Skeletal muscle tissue (tissue), 4 donors: ENCODE results near the gene CTH. TPM values are rescaled to one million over a fixed set of nuclear protein-coding genes. Genes with fewer than 3 reads are reported as not detected.
"Not testable (repeated sequence)": the region's sequence is repeated elsewhere in the genome, so short reads cannot be mapped to it uniquely, and the experiment has no call there.

ENCODE experiments used
- H3K27ac ChIP-seq: one replicate; pipeline ENCODE4 v1.7.0; 2013; ENCODE audit warnings: mild to moderate bottlenecking, low read depth, low read length, inconsistent platforms
- H3K27me3 ChIP-seq, 3 donors: one replicate each; pipeline ENCODE4 v1.7.0; 2013; ENCODE audit warnings: low read length in 3 of 3; ENCODE audit not compliant: control insufficient read depth in 3 of 3, insufficient read depth in 3 of 3
- H3K36me3 ChIP-seq, 3 donors: one replicate each; pipeline ENCODE4 v1.7.0; 2013; ENCODE audit warnings: low read length in 3 of 3; ENCODE audit not compliant: control insufficient read depth in 3 of 3, insufficient read depth in 3 of 3
- H3K4me1 ChIP-seq, 3 donors: one replicate each; pipeline ENCODE4 v1.7.0; 2013; ENCODE audit warnings: low read length in 3 of 3, mild to moderate bottlenecking in 3 of 3; ENCODE audit not compliant: control insufficient read depth in 3 of 3, insufficient read depth in 3 of 3
- H3K4me3 ChIP-seq, 3 donors: one replicate each; pipeline ENCODE4 v1.7.0; 2013; ENCODE audit warnings: low read length in 3 of 3
- H3K9ac ChIP-seq, 3 donors: one replicate each; pipeline ENCODE4 v1.7.0; 2013; ENCODE audit warnings: low read length in 3 of 3, mild to moderate bottlenecking in 3 of 3, moderate library complexity in 2 of 3, low read depth in 1 of 3
- H3K9me3 ChIP-seq, 3 donors: one replicate each; pipeline ENCODE4 v1.7.0; 2013; ENCODE audit warnings: low read length in 3 of 3; ENCODE audit not compliant: control insufficient read depth in 3 of 3
- total RNA-seq: library from RNA; depleted of rRNA; stranded (reverse); fragments of >200 nt; gene quantifications from one replicate; pipeline ENCODE4 v1.2.3, GENCODE V29; 2014
- donor health status: Osteomylitis.

Gene CTH
- total RNA-seq = 2.1 TPM

DNA sequence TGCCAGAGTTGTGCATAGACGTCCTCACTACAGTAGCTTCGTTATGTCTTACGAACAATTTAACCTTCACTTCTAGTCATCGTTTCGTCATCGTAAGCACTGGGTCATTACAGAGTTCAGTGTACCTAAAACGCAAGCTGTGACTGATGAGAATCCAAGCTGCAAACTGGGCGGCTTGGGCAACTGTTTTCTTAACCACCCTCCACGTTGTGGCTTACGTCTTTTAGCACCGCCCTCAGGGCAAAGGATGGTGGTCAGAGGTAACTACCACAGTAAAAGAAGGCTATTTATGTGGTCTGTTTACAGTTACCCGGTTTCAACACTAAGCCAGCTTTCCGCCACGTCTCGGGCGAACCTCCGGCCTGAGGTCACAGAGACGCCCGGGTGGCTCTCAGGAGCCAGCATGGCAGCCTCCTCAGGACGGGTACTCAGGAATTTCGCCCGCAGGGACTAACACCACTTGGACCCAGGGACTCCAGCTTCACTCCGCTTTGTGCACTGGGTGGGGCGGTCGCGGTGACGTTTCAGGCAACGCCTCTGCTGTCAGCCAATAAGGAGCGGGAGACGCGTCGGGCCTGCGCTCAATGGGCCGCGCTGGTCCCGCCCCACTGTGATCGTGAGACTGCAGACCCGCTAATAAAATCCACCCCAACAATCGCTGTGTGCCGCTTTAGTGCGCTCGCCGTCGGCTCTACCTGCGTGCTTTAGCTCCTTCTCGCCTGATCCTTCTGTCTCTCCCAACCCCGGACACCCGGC is at the start of gene CTH:
TSS of gene CTH (plus strand) at position 665 of the 756 bp plus-strand sequence. CDS start 148 bp downstream, outside the sequence.
- H3K4me1 ChIP-seq = peaks cover 3 to 12% (median 7%) of the 10 kb centered on the region in 3 donors
- H3K9me3 ChIP-seq = no peaks in the 10 kb centered on the region
- no peaks in the 10 kb centered on the region for H3K36me3 ChIP-seq
- peak within 1 kb of the TSS; percentile 92 to 97 (median 93) for H3K9ac ChIP-seq
- H3K27me3 ChIP-seq = no peaks in the 10 kb centered on the region
- H3K27ac ChIP-seq = peak within 1 kb of the TSS; percentile 95
- H3K4me3 ChIP-seq = peak within 1 kb of the TSS; percentile 80 to 96 (median 89)

- Histone ChIP-seq H3K4me3 (no peak overlapping the region), H3K9ac (no peak overlapping the region), H3K4me1 (no peaks in the 10 kb centered on the region), H3K9me3 (no peaks in the 10 kb centered on the region), H3K27me3 (no peaks in the 10 kb centered on the region), H3K27ac (no peak overlapping the region), H3K36me3 (peaks cover 0 to 5% (median 0%) of the 10 kb centered on the region in 3 donors)
Measured at GRCh38 chr1:70361727-70362398, 49.2 kb upstream of the CTH start.

DNA sequence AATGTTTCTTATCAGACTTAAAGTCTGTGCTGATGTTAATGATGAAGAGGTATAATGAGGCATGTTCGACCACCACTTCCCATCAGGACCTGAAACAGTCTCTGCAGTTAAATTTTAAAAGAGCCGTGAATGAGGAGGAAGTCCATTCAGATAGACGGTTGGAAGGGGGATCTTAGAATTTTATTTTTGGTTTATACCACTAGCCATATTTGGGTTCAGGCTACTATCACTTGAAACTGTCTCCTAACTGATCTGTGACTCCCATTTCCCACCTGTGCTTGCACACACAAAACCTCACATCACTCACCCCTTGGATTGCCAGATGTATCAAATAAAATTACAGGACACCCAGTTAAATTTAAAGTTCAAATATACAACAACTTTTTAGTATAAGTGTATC is 46.6 kb upstream of the CTH start:
- Histone ChIP-seq H3K36me3 (peaks cover 0 to 7% (median 0%) of the 10 kb centered on the region in 3 donors), H3K4me1 (no peaks in the 10 kb centered on the region), H3K9me3 (no peaks in the 10 kb centered on the region), H3K9ac (no peak overlapping the region), H3K4me3 (no peak overlapping the region), H3K27me3 (no peaks in the 10 kb centered on the region), H3K27ac (no peak overlapping the region)

GRCh38 chr1:70366425-70366952 is 44.6 kb upstream of the CTH start:
- not testable (repeated sequence) for H3K27me3 ChIP-seq, H3K9ac ChIP-seq, H3K27ac ChIP-seq, H3K9me3 ChIP-seq, H3K4me1 ChIP-seq, H3K4me3 ChIP-seq, H3K36me3 ChIP-seq

- not testable (repeated sequence) for H3K27ac ChIP-seq, H3K9ac ChIP-seq, H3K4me3 ChIP-seq, H3K36me3 ChIP-seq, H3K27me3 ChIP-seq, H3K9me3 ChIP-seq, H3K4me1 ChIP-seq
Measured at GRCh38 chr1:70366997-70367396, 44.1 kb upstream of the CTH start.

- H3K9me3 ChIP-seq, H3K27me3 ChIP-seq, H3K4me3 ChIP-seq, H3K36me3 ChIP-seq, H3K9ac ChIP-seq, H3K27ac ChIP-seq, H3K4me1 ChIP-seq: not testable (repeated sequence)
Measured at GRCh38 chr1:70367397-70367796, 43.7 kb upstream of the CTH start.

GRCh38 chr1:70371586-70371985 is 39.5 kb upstream of the CTH start:
- not testable (repeated sequence) for H3K4me3 ChIP-seq, H3K9me3 ChIP-seq, H3K36me3 ChIP-seq, H3K9ac ChIP-seq, H3K27me3 ChIP-seq, H3K4me1 ChIP-seq, H3K27ac ChIP-seq

DNA sequence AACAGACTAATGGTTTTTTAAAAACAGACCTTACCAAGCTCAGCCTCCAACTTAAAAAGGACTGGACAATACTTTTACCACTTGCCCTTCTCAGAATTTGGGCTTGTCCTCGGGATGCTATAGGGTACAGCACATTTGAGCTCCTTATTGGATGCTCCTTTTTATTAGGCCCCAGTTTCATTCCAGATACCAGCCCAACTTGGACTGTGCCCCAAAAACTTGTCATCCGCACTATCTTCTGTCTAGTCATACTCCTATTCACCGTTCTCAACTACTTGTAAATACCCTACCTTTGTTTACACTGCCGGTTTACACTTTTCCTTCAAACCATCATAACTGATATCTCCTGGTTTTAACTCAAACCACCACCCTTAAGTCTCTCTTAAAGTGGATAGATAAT is 38.6 kb upstream of the CTH start:
- H3K36me3 ChIP-seq = peaks cover 0 to 5% (median 0%) of the 10 kb centered on the region in 3 donors
- no peaks in the 10 kb centered on the region for H3K27me3 ChIP-seq
- H3K4me1 ChIP-seq = no peaks in the 10 kb centered on the region
- no peak overlapping the region for H3K4me3 ChIP-seq
- H3K9me3 ChIP-seq = no peaks in the 10 kb centered on the region
- no peak overlapping the region for H3K9ac ChIP-seq
- no peak overlapping the region for H3K27ac ChIP-seq

- H3K27ac ChIP-seq, H3K4me3 ChIP-seq, H3K27me3 ChIP-seq, H3K9ac ChIP-seq, H3K9me3 ChIP-seq, H3K36me3 ChIP-seq, H3K4me1 ChIP-seq: not testable (repeated sequence)
Measured at GRCh38 chr1:70373580-70373979, 37.5 kb upstream of the CTH start.

GRCh38 chr1:70376196-70376595 is 34.9 kb upstream of the CTH start:
- Histone ChIP-seq H3K4me3 (no peak overlapping the region), H3K27ac (no peak overlapping the region), H3K36me3 (no peaks in the 10 kb centered on the region), H3K9me3 (no peaks in the 10 kb centered on the region), H3K27me3 (no peaks in the 10 kb centered on the region), H3K4me1 (no peaks in the 10 kb centered on the region), H3K9ac (no peak overlapping the region)
